Upper lobe of left lung (tissue), 6 donors: ENCODE measurements around the gene KRT80. TPM values are rescaled to one million over a fixed set of nuclear protein-coding genes. Genes with fewer than 3 reads are reported as not detected.

Source experiments
- ATAC-seq, 2 donors: fragments of 200-7000 bp; cut with Tn5 transposase; one replicate each; pipeline ENCODE4 v1.9.1; 2022; ENCODE audit warnings: mild to moderate bottlenecking in 2 of 2, moderate library complexity in 2 of 2; ENCODE audit not compliant: low FRiP score in 2 of 2
- DNase-seq, 2 donors: peaks; one replicate each; pipeline ENCODE4 v3.0.0-alpha.2; 2019 to 2020
- H3K27ac ChIP-seq, 4 donors: fragments of 200-600 bp; sonication (generic); one replicate each; pipeline ENCODE4 v1.5.1; 2016 to 2019
- H3K27me3 ChIP-seq, 4 donors: fragments of 200-600 bp; sonication (generic); one replicate each; pipeline ENCODE4 v1.5.1; 2017 to 2019
- H3K36me3 ChIP-seq, 4 donors: fragments of 200-600 bp; sonication (generic); one replicate each; pipeline ENCODE4 v1.5.1; 2016 to 2019
- H3K4me1 ChIP-seq, 4 donors: fragments of 200-600 bp; sonication (generic); one replicate each; pipeline ENCODE4 v1.5.1; 2018 to 2019
- H3K4me3 ChIP-seq, 4 donors: fragments of 200-600 bp; sonication (generic); one replicate each; pipeline ENCODE4 v1.5.1; 2017 to 2019; ENCODE audit warnings: mild to moderate bottlenecking in 2 of 4, moderate library complexity in 1 of 4
- H3K9me3 ChIP-seq, 4 donors: fragments of 200-600 bp; sonication (generic); one replicate each; pipeline ENCODE4 v1.5.1; 2018 to 2019
- EP300 ChIP-seq, 4 donors: sonication (generic); formaldehyde crosslinking; IDR thresholded peaks; one replicate each; pipeline ENCODE4 v1.5.1; 2017; ENCODE audit warnings: antibody characterized with exemption in 4 of 4, control low read depth in 2 of 4
- POLR2A ChIP-seq, 4 donors: fragments of 450-650 bp; IDR thresholded peaks; one replicate each; pipeline ENCODE4 v1.5.1; 2016 to 2017; ENCODE audit warnings: antibody characterized with exemption in 4 of 4, mild to moderate bottlenecking in 2 of 4
- POLR2AphosphoS5 ChIP-seq, 2 donors: sonication (generic); formaldehyde crosslinking; IDR thresholded peaks; one replicate each; pipeline ENCODE4 v1.5.1; 2017; ENCODE audit warnings: antibody characterized with exemption in 2 of 2
- WGBS, 2 donors: methylation state at CpG; one replicate each; pipeline ENCODE4 v1.1.5; 2017 to 2018; 5-methylcytosine and 5-hydroxymethylcytosine counted together
- total RNA-seq, 6 donors: library from RNA; depleted of rRNA in 4 of 6; stranded (reverse); fragments of >200 nt in 4 of 6; gene quantifications; one replicate each; pipeline versions ENCODE4 v1.1.0 to v1.2.1, GENCODE V29; 2016 to 2021
- TF ChIP-seq, protein P1 (sequence below), 6 experiments: fragments of 450-650 bp in 4 of 6; fragments of 200-600 bp in 2 of 6; sonication (generic) in 2 of 6; IDR thresholded peaks; one replicate each; pipeline ENCODE4 v1.5.1; 2016 to 2019; ENCODE audit warnings: antibody characterized with exemption in 6 of 6
- donor health status: DM: no; HTN: no; CAD: no; lungs with moderate emphysema.
- donor health status: DM: no; HTN: yes; CAD: no; lungs with severe emphysema.

The KRT80 gene
- total RNA-seq, 6 donors from 2014 or later: 2.1 to 15.2 (median 6.6) TPM

DNA sequence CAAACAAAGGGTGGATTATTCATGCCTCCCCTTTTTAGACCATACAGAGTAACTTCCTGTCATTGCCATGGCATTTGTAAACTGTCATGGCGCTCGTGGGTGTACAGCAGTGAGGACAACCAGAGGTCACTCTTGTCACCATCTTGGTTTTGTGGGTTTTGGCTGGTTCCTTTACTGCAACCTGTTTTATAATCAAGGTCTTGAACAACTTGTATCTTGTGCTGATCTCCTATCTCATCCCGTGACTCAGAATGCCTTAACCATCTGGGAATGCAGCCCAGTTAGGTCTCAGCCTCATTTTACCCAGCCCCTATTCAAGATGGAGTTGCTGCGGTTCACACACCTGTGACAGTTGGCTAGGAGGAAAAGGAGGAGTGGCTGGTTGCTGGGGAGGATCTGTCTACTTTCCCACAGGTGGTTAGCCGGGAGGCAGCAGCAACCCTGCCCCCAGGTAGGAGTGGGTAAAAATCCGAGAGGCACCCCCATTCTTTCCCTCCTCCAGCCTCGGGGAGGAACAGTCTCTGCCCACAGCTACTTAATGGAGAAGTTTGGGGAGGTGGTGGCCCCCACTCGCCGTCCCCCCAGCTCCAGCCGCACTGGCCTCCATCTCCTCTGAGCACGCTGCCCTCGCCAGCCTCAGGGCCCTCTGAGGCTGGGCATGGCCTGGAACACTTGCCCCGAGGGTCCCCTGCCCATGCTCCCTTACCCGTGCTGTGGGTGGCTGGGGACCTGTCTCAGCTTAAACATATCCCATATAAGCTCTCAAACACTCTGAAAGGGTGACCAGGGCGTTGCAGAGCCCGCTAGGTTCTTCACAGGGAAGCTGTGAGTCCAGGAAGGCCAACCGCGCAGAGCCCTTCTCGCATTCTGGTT lies 70.6 kb downstream of the KRT80 start:
- no peaks in the 10 kb centered on the region for H3K36me3 ChIP-seq
- no peaks in the 10 kb centered on the region for H3K27me3 ChIP-seq
- ATAC-seq: no peak
- DNase-seq: peak in 1 of 2 donors; percentile 56
- H3K4me1 ChIP-seq: peaks cover 39 to 57% (median 51%) of the 10 kb centered on the region in 4 donors
- WGBS, 2 donors: 72 to 75% methylated on average over 6 to 19 of the region's 19 CpGs
- H3K4me3 ChIP-seq: no peak overlapping the region
- H3K27ac ChIP-seq: peak overlapping the region in 2 of 4 donors; percentile 40 to 61
- H3K9me3 ChIP-seq: no peaks in the 10 kb centered on the region
- TF ChIP-seq EP300 (IDR thresholded peaks at IDR 0.05) (no peak), POLR2AphosphoS5 (IDR thresholded peaks at IDR 0.05) (no peak), POLR2A (IDR thresholded peaks at IDR 0.05) (no peak)
- TF ChIP-seq, protein P1, sequence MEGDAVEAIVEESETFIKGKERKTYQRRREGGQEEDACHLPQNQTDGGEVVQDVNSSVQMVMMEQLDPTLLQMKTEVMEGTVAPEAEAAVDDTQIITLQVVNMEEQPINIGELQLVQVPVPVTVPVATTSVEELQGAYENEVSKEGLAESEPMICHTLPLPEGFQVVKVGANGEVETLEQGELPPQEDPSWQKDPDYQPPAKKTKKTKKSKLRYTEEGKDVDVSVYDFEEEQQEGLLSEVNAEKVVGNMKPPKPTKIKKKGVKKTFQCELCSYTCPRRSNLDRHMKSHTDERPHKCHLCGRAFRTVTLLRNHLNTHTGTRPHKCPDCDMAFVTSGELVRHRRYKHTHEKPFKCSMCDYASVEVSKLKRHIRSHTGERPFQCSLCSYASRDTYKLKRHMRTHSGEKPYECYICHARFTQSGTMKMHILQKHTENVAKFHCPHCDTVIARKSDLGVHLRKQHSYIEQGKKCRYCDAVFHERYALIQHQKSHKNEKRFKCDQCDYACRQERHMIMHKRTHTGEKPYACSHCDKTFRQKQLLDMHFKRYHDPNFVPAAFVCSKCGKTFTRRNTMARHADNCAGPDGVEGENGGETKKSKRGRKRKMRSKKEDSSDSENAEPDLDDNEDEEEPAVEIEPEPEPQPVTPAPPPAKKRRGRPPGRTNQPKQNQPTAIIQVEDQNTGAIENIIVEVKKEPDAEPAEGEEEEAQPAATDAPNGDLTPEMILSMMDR (IDR thresholded peaks at IDR 0.05): no peak

DNA sequence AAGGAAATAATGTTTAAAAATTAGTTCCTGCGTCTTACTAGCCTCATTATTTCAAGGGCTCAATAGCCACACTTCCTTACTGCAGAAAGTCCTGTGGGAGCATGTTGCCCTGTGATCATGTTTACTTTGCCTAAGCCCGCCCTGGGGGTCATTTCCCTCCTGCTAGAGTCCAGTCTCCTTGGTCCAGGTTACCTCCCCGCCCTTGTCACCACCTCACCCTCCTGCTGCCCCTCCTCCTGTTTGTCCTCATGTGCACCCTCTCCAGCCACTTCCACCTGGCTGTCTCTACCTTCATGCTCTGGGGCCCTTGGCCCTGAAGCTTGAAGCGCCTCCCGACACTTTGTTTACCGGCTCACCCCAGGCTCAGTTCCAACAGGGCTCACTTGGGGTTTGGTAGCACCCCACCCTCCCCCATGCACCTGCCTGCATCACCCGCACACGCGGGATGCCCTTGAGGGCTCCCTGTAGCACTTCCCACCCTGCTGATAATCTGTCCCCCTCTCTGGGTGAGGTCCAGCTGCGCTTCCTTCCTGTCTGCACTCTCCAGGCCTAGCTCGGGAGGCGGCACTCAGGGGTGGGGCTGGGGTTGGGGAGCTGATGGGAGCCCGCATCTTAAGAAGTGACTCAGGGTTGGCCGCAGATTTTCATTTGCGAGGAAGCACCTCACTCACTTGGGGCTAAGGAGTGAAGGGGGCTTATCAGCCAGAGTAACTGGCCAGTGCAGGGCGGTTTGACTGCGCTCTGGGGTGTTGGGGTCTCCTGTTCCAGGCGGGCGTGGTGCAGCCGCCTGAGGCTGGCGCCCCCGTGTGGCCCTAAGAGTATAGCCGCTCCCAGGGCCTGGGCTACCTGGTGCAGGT lies 72.2 kb downstream of the KRT80 start:
- no peaks in the 10 kb centered on the region for H3K9me3 ChIP-seq
- DNase-seq: peak; percentile 40 to 75
- no peaks in the 10 kb centered on the region for H3K27me3 ChIP-seq
- peak; percentile 49 to 83 for ATAC-seq
- 18 to 31% methylated on average over 11 to 13 of the region's 23 CpGs for WGBS, 2 donors
- peak overlapping the region; percentile 51 to 71 (median 64) for H3K27ac ChIP-seq
- H3K4me1 ChIP-seq: peaks cover 29 to 43% (median 38%) of the 10 kb centered on the region in 4 donors
- no peaks in the 10 kb centered on the region for H3K36me3 ChIP-seq
- peak in 1 of 4 donors; percentile 14 for TF ChIP-seq EP300 (IDR thresholded peaks at IDR 0.05)
- TF ChIP-seq, protein P1 (IDR thresholded peaks at IDR 0.05): peak; percentile 12 to 69 (median 57)
- TF ChIP-seq POLR2AphosphoS5 (IDR thresholded peaks at IDR 0.05): no peak
- H3K4me3 ChIP-seq: no peak overlapping the region

Other genes starting within 250 kb of the KRT80 start
- gene ACVR1B, start 240.3 kb downstream of the KRT80 start, total RNA-seq: 10 to 100 TPM; 13.0 to 44.9 (median 23.6) TPM
- gene TAMALIN, start 185.1 kb downstream of the KRT80 start, total RNA-seq: 100 to 1,000 TPM in 2 of 6 donors, 10 to 100 TPM in 4; 52.3 to 170 (median 73.7) TPM
- 100 to 1,000 TPM in 5 of 6 donors, 10 to 100 TPM in 1; 88.3 to 202 (median 156) TPM for gene NR4A1, start 140.6 kb downstream of the KRT80 start, total RNA-seq
- 10 to 100 TPM; 17.8 to 74.8 (median 35.9) TPM for gene ATG101, start 122.0 kb downstream of the KRT80 start, total RNA-seq
- gene SMIM41, start 112.3 kb downstream of the KRT80 start, total RNA-seq: 10 to 100 TPM in 4 of 6 donors, 1 to 10 TPM in 2; 4.7 to 25.1 (median 15.4) TPM
- 1,000 to 10,000 TPM in 2 of 6 donors, 100 to 1,000 TPM in 4; 247 to 1,279 (median 821) TPM for gene KRT7, start 41.2 kb upstream of the KRT80 start, total RNA-seq
- 1 to 10 TPM in 2 of 6 donors, under 1 TPM in 2, not detected in 2; 0.30 to 1.5 (median 0.93) TPM for gene KRT86, start 82.6 kb upstream of the KRT80 start, total RNA-seq
- 1 to 10 TPM in 1 of 6 donors, under 1 TPM in 3, not detected in 2; 0.39 to 1.4 (median 0.52) TPM for gene KRT81, start 99.5 kb upstream of the KRT80 start, total RNA-seq
- not detected for gene KRT83, start 129.4 kb upstream of the KRT80 start, total RNA-seq
- not detected for gene KRT85, start 175.5 kb upstream of the KRT80 start, total RNA-seq
- gene KRT84, start 193.6 kb upstream of the KRT80 start, total RNA-seq: not detected
- not detected for gene KRT82, start 214.3 kb upstream of the KRT80 start, total RNA-seq
- not detected for gene KRT75, start 242.4 kb upstream of the KRT80 start, total RNA-seq